Measurements from ENCODE around the gene WNT9A.

The WNT9A gene

DNA sequence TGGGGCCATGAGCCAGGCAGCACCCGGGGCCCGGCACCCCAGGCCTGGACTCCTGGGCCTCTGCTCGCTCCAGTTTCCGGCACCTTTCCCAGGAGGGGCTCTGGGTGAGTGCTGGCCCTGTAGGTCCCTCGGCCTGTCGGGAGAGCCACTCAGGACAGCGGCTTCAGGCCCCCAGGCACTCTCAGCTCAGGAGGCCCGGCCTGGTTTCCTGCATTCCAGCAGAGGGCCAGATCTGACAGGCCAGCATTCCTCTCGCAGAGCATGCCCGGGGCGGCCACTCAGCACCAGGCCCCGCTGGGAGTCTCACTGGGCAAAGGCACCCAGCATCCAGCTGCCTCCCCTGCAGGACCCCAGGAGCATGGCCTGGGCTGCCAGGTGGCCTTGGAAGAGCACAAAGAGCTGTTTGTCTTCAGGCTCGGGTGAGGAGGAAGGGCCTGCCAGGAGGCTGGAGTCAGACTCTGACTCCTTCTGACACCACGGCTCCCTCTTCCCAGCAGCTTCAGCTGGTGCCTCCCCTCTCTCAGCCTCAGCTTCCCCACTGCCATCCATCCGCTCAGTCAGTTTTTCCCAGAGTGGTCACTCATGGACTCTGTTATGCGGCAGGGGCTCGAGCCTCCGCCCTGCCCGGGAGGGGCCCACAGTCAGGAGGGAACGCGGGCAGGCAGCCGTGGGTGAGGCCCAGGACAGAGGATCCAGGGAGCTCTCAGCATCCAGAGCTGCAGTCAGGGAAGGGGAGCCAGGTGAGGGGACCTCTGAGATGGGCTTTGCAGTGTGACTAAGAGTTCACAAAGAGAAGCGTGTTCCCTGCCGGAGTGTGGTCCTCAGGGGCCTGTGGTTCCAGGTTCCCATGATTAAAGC is 51.7 kb downstream of the WNT9A start:
- no peak for DNase-seq

DNA sequence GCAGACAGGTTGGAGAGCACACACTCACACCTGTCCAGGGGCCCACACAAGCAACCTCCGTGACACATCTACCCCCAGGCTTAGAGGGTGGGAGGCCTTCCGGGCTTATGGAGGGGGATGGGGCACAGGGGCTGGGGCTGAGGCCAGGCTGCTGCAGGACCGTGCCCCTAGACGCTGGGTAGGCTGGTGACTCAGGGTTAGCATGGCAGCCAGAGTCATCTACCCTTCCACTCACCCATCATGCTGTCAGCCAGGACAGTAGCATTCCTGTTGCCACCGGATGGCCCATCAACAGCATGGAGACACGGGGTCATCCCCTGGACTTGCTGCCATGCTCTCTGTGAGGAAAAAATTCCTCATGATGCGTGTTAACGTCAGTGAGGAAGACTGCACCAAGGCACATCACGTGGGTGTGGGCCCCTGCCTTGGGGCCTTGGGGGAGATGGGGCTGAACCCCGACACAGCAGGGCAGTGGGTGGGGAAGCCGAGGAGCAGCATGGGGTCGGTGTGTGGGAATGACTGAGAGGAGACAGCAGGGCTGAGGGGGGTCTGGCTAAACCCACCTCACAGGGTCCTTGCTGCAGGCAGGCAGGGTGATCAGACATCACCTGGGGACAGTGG is 52.8 kb downstream of the WNT9A start:
- DNase-seq: no peak

DNA sequence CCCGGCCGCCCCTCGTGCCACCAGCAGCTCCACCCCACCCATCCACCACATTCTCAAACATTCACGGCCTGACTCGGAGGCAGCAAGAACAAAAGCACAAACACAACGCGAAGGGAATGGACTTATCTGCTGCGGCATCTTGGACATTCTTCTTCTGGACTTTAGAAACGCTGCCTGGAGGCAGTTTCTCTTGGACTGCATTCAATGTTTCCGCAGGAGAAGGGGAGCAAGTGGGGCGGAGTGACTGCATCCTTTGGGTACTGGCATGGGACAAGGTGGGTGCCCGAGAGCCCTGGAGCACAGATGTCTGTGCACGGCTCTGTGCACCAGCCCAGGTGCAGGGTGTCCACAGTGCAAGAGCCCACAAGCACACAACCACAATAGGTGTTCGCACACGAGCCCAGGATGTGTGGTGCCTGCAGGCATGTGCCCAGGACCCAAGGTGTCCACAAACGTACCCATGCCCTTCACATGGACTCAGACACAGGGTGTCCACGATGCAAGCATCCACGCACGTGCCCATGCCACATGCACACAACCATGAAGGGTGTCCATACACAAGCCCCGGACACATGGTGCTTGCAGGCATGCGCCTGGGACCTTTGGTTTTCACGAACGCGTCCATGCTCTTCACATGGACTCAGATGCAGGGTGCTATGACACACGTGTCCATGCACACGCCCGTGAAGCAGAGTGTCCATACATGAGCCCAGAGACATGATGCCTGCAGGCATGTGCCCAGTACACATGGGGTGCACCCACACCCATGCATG is 53.6 kb downstream of the WNT9A start:
- DNase-seq: no peak

DNA sequence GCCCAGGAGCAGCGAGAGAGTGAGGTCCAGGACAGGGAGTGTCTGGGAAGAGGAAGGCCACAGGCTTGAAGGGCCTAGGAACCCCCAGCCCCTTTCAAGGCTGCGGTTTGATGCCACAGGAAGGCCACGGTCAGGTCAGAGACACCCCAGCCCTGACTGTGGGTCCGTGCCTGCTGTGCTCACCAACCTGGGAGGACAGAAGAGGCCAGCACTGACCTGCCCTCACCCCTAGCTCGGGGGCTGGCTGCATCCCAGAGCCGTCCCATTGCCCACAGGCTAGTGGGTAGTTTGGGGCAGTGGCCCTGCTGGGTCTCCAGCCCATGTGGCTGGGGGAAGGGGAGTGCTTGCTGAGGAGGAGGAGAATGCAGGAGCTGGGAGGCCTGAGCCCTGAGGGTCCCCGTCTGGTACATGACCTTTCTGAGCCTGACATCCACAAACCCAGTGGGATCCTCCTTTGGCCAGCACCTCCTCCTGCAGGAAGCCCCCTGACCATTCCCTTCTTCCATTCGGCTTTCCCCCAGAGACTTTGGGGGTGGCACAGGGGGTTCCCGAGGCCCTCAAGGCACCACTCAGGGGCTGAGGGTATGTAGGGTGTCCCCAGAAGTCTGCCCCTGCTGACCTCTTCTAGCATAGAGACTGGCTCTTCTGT is 54.3 kb downstream of the WNT9A start:
- no peak for DNase-seq

DNA sequence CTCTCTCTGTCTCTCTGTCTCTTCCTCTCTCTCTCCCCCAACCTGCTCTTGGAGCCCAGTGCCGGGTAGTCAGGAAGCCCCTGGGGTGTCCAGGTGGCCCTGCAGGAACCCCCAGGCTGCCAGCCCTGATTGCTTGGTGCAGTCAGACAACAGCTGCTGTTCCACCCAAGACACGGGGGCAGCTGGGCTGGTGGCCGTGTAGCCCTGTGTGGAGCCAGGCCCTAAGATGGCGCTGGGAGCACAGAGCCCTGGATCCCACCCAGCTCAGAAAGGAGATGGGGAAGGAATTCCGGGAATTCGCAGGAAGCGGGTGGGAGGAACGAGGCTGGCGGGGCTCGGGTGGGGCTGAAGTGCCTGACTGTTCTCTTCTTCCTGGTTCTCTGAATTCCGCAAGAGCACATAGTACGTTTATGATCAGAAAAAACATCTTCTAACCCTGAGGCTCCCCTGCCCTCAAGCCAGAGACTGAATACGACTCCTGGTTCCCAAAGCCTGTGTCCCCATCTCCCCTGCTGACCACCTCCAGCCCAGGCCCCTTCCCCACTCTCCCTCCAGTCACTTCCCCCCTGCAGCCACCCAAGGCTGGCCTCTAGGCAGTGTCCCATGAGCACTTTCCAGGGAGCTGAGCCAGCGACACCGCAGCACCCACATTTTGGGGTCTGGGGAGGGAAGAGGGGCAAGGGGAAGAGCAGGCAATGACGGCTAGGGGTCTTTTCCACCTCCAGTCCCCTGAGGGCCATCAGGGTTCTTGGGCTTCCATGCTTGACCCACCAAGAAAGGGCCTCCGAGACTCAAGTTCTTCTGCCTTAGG is 55.0 kb downstream of the WNT9A start:
- DNase-seq: no peak

DNA sequence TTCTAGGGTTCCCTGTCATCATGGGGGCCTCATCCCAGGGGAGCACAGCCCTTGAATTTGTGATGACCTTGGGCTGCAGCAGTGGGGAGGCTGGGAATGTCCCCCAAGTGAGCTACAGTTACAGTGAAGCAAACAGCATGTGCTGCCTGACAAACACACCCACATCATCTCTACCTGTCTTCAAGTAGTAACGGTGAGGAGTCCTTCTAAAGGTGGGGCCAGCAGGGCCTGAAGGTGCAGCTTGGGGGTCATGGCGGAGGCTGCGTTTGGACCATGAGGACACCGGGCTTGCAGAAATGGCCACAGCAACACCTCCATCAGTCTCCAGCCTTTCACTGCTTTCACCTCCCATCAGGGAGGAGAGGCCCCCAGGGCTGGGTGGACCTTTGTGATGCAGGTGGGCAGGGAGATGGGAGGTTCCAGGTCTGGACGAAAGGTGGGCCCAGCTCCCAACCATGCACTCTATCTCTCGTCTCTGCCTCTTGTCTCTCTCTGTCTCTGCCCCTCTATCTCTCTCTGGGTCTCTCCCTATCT is 55.7 kb downstream of the WNT9A start:
- no peak for DNase-seq

DNA sequence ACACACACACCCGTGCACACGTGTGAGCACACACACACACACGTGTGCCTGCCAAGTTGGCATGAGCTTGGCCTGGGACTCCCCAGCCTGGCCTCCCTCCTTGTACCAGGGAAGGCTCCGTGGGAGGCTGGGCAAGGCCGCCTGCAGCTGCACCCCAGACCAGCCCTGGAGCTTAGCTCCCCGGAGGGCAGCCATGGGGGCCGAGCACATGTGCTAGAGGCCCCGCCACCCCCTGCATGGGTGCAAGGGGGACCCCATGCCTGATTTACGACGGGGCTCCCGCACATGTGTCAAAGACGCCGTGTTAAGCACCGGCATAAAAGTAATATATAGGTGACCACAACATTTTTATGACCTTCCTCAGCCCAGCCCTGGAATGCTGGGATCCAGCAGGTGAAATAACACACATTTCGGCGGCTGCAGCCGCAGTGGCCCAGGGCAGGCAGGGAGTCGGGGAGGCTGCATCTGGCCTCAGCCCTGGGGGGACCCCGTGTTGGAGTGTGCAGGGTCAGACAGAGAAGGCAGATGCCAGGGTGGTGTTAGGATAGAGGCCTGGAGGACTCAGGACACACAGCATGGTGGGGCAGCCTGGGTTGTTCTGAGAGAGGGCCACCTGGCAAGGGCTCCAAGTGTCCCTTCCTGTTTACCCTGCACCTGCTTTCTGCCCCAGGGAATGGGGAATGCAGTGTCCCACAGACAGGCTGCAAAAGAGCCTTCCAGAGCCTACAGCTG is 56.3 kb downstream of the WNT9A start:
- DNase-seq: no peak

DNA sequence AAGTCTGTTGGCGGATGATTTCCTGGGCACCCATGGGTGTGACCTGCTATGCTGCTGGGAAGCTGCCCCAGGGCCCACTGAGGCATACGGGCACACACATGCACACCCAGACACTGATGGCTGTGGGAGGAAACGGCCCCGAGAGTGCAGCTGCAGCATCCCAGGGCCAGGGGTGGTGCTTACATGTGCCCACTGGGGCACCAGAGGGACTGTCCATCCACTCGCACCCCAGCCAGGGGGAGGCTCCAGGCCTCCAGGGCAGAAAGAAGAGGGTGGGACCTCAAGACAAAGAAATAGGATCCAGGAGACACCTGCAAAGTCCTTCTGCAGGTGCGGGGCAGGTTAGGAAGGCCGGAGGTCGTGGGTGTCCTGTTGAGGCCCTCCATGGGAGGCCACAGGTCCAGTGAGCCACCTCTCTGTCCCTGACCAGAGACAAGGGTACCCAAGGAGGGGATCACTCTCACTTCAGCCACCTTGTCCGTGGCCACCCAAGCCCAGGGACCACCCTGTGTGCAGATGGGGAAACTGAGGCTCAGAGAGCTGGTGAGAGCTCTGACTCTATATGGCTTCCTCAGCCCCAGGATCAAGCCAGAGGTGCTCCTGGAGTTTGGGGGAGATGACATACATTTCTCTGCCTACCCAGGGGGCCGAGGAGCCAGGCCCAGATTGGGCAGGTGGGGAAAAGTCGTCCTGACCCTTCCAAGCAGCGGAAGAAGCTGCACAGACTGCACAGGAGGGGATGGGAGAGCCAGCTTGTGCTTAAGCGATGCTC is 57.1 kb downstream of the WNT9A start:
- no peak for DNase-seq

DNA sequence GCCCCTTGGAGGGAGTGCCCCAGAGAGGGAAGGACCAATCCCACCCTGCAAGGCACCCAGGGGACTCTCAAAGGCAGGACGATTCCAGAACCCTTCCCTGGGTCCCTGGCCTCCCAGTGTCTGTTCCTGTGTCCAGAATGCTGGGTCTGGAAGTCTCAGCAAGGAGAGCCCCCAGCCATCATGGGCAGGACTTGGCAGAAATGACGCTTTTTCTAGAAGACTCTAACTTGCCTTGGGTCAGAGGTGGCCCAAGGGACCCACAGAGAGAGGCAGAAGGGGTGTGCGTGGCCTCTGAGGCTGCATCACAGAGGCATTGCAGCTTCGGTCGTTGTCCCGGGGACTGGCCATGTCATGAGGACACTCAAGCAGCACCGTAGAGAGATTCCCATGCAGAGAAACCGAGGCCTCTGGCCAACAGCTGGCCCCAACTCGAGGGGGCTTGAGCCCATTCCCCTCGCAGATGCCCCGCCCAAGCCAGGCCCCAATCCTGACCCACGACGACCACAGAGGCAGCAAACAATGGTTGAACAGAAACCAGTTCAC is 57.8 kb downstream of the WNT9A start:
- DNase-seq: no peak

DNA sequence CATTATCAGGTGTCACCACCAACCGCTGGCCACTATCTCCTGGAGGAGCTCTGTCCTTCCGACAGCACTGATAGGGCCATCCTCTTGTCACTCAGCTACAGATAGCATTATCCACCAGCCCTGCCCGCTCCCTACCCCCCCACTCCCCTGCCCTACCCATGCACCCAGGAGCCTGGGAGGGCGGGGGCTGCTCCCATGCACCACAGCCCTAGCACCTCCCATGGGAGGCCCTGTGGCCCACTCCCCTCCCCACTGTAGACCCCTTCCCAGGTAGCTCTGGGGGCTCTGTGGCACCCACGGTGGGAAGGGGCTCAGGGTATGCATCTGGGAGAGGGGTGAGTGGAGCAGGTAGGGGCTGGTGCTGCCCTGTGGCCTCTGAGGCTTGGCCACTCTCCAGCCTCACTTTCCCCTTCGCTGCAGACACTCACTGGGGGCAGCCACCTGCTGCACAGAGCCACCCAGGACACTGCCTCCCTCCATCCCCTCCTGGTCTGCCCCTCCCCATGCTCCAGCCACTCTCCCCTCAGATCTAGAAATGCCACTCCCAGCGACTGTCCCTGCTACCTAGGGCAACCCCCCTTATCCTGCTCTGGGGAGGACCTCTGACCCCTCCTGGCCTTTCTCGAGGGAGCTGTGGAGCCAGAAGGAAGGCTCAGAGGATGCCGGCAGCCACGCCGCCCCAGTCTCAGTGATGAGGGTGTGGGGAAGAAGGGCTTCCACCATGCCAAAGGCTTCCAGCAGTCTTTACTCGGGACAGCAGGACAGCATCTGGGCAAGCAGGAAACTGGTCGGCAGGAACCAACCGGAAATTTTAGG is 58.5 kb downstream of the WNT9A start:
- no peak for DNase-seq

DNA sequence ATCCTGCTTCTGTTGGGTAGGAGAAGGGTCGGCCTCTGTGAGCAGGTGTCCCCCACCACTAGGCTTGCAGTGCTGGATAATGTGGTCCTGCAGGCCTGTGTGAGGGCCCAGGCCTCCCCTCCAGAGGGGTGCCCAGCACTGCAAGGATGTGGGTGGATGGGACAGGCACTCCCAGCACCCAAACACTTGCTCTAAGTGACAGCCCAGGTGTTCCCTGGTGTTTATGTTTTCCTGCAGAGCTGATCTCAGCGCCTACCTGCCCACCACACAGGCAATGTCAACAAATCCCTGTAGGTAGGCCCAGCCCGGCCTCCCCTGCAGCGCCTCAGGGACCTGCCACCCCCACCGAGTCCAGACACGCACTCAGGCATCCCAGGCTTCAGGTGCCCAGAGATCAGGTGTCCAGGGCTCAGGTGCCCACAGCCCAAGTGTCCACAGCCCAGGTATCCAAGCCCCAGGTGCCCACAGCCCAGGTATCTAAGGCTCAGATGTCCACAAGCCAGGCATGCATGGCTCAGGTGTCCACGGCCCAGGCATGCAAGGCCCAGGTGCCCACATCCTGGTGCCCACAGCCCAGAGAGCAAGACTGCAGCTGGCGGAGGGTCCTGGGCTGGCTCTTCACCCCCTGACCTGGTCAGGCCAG is 59.2 kb downstream of the WNT9A start:
- no peak for DNase-seq

DNA sequence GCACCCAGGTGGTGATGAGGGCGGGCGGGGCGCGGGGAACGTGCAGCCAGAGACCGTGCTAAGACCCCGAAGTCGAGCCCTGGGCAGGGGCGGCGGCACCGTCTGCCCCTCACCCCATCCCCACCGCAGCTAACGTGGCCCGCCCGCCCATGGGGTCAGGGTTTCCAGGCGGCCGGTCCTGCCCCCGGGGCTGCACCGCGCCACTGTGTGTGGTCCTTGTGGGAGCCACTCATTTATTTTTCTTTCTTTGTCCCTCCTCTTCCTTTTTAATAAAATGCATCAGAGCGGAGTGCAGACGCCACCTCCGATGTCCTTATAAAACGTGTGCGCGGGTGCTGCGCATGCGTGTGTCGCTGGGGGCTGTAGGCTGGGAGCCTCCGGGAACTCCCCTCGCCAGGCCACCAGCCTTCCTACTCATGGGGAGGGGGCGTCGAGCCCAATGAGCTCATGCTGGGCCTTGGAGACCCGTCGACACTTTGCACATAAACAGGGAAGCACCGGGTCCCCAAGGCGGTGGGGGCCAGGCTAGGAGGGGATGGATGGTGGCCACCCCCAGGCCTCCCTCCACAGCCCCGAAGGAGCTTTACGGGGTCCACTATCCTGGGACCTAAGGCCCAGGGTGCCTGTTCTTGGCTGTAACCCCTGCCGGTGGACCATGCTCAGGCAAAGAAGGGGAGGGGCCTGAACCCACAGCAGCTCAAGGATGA is 59.9 kb downstream of the WNT9A start:
- no peak for DNase-seq

DNA sequence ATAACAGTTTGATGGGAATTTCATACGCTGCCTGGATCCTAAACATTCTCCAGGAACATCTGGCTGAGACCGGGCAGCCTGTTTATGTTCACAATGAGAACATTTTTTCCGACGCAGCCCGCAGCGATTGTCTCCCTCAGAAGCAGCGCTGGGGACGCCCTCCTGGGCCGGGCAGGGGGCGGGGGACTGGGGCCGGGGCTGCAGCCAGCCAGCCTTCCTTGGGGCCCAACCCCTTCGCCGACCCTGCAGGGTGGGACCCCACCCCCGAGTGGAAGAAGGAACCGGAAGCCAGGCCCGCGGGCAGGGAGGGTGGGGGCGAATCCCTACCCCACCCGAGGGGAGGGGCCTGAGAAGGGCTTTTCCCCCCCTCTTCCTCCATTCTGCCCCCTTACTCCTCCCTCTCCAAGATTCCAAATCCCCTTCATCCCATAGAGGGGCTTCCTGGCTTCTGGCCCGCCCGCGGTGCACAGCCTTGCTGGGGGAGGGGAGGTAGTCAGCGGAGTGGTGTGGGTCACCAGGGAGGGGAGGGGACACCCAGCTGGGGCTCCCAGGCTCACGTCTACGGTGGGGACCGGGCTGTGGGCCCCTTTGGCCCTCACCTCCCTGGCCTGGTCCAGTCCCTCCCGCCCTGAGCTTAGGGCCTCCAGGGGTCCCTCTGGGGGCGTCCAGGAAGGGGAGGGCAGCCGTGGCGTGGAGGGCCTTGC is 60.6 kb downstream of the WNT9A start:
- peak; percentile 10 for DNase-seq

DNA sequence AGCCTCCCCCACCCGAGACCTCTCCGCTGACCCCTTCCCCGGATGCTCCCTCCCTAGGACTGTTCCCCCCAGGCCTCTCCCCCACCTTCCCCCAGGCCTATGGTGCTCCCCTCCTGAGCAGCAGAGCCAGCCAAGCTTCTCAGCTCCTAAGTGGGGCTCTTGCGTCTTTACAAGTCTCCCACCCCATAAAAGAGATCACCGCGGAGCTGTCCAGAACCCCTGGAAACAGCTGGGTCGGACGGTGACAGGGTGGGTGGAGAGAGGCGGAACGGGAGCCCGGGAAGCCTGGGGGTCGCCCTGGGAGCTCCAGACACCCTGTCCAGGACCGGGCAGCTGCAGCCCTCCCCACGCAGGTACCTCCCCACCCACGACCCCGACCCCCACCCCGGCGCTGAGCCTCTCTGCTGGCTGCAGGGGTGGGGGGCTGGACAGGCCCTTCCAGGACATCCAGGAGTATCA is 61.2 kb downstream of the WNT9A start:
- DNase-seq: no peak

DNA sequence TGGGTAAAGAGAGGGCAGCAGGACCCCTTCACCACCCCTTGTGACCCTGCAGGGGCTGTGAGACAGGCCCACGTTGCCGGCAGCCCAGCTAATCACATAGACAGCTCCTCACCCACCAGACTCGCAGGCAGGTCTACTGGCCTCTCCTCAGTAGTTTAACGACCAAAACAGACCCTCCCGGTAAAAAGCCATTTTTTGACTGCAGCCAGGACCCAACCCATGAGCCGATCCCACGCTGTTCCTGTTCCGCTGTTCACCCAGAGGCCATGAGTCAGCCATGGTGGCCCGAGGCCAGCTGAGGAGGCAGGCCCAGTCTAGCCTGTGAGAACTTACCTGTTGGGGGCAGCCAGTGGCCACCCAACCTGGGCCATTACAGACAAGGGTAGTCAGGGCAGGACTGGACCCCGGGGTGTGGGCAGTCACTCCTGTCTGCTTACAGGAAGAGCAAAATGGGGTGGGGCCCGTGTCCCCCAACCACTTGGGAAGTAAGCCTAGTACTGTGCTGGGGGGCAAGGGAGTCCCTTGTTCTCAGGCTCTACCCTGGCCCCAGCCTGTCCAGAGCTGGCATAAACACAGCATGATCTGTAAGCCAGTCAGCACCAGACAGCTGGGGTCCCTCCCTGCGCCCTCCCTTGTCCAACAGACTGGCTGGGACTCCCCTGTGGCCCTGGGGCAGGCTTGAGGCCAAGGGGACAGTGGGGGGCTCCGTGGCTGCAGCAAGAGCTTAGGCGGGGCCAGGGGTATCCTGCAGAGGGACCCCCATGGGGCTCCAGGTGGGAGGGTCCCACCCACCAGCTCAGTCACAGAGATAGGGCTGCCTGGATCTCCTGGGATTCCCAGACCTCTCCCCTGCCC is 61.9 kb downstream of the WNT9A start:
- no peak for DNase-seq

DNA sequence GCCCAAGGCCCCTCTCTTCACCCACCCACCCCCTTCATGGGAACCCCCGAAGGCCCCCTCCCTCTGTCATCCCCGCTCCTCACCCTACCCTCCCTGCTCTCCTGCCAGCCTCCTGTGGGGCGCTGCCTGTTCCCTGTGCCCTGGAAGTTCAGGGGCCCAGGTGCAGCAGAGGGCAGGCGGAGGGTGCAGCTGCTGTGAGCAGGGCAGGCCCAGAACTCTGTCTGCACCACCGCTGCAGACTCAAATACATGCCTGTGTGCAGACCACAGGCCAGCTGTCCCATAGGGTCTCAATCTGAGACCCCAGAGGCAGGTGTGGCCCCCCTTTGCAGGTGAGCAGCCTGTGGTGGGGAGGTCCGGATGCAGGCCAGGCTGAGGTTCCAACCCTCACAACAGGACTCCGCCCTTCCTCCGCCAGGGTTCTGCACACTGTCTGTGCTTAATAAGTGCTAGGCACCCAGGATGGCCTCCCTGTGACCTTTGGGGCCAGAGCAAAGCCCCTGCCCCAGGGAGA is 62.5 kb downstream of the WNT9A start:
- DNase-seq: no peak
